Neural progenitor cell (in vitro differentiated cells): Measurements from ENCODE around the gene TRIM39. TPM values are rescaled to one million over a fixed set of nuclear protein-coding genes. Genes with fewer than 3 reads are reported as not detected.

ENCODE experiments used
- DNase-seq: peaks from one replicate; pipeline ENCODE4 v3.0.0-alpha.2; 2016; ENCODE audit warnings: low spot score
- H2AFZ ChIP-seq: fragments of 200-600 bp; sonication (generic); replicated peaks from 2 replicates; pipeline ENCODE4 v1.6.1; 2016; ENCODE audit warnings: antibody characterized with exemption
- H3F3A ChIP-seq: fragments of 200-600 bp; sonication (generic); 2 replicates; pipeline ENCODE4 v1.6.1; 2016; ENCODE audit warnings: antibody characterized with exemption, low read depth
- H3K27ac ChIP-seq: fragments of 200-600 bp; sonication (generic); 2 replicates; pipeline ENCODE4 v1.5.1; 2016; ENCODE audit warnings: mild to moderate bottlenecking
- H3K27me3 ChIP-seq: fragments of 200-600 bp; sonication (generic); 2 replicates; pipeline ENCODE4 v1.6.1; 2016; ENCODE audit warnings: mild to moderate bottlenecking, moderate library complexity
- H3K36me3 ChIP-seq: fragments of 200-600 bp; sonication (generic); 2 replicates; pipeline ENCODE4 v1.5.1; 2016
- H3K4me1 ChIP-seq: fragments of 200-600 bp; sonication (generic); 2 replicates; pipeline ENCODE4 v1.6.1; 2016; ENCODE audit warnings: mixed run types
- H3K4me2 ChIP-seq: fragments of 200-600 bp; sonication (generic); 2 replicates; pipeline ENCODE4 v1.6.1; 2016
- H3K4me3 ChIP-seq: fragments of 200-600 bp; sonication (generic); 2 replicates; pipeline ENCODE4 v1.5.1; 2016
- H3K79me2 ChIP-seq: fragments of 200-600 bp; sonication (generic); 2 replicates; pipeline ENCODE4 v1.6.1; 2016; ENCODE audit warnings: low read depth
- H3K9ac ChIP-seq: fragments of 200-600 bp; sonication (generic); 2 replicates; pipeline ENCODE4 v1.6.1; 2016
- H3K9me3 ChIP-seq: fragments of 200-600 bp; sonication (generic); 2 replicates; pipeline ENCODE4 v1.5.1; 2016; ENCODE audit warnings: low read depth
- H4K20me1 ChIP-seq: fragments of 200-600 bp; sonication (generic); 2 replicates; pipeline ENCODE4 v1.6.1; 2016; ENCODE audit warnings: low read depth
- H3K27ac Mint-ChIP-seq: 3 replicates; pipeline ENCODE4 v1.8.0; 2021; ENCODE audit warnings: mixed read lengths
- H3K27me3 Mint-ChIP-seq: 2 replicates; pipeline ENCODE4 v1.8.0; 2022; ENCODE audit warnings: low read depth, mild to moderate bottlenecking, inconsistent platforms, moderate library complexity, mixed read lengths; ENCODE audit not compliant: insufficient read depth
- H3K36me3 Mint-ChIP-seq: 3 replicates; pipeline ENCODE4 v1.8.0; 2021; ENCODE audit warnings: mixed read lengths
- H3K4me1 Mint-ChIP-seq: 3 replicates; pipeline ENCODE4 v1.8.0; 2021; ENCODE audit warnings: mixed read lengths
- H3K4me3 Mint-ChIP-seq: 3 replicates; pipeline ENCODE4 v1.8.0; 2021; ENCODE audit warnings: mild to moderate bottlenecking, moderate library complexity, mixed read lengths
- H3K9me3 Mint-ChIP-seq: 3 replicates; pipeline ENCODE4 v1.8.0; 2020; ENCODE audit warnings: mixed read lengths
- CTCF ChIP-seq: fragments of 200-600 bp; sonication (generic); IDR thresholded peaks from 2 replicates; pipeline ENCODE4 v1.5.1; 2017; ENCODE audit warnings: antibody characterized with exemption, mild to moderate bottlenecking
- EZH2 ChIP-seq: fragments of 200-600 bp; sonication (generic); IDR thresholded peaks from 2 replicates; pipeline ENCODE4 v1.6.1; 2017; ENCODE audit warnings: antibody characterized with exemption, mild to moderate bottlenecking, moderate library complexity
- EZH2phosphoT487 ChIP-seq: fragments of 200-600 bp; sonication (generic); IDR thresholded peaks from 2 replicates; pipeline ENCODE4 v1.6.1; 2017; ENCODE audit warnings: antibody characterized with exemption
- total RNA-seq: library from RNA; depleted of rRNA; stranded (reverse); fragments of >200 nt; gene quantifications from 2 replicates; pipeline ENCODE4 v1.2.3, GENCODE V29; 2015; ENCODE audit warnings: low replicate concordance

Gene TRIM39
- total RNA-seq, 1 donor from 2014 or later: 11.0 TPM

GRCh38 chr6:30341218-30341617 is 14.5 kb downstream of the TRIM39 start:
- H3K36me3 ChIP-seq: no peaks in the 10 kb centered on the region
- no peak overlapping the region for H2AFZ ChIP-seq
- H3K27me3 Mint-ChIP-seq: no peaks in the 10 kb centered on the region

GRCh38 chr6:30341728-30342127 is 15.0 kb downstream of the TRIM39 start:
- Mint-ChIP-seq H3K4me3 (no peak overlapping the region), H3K4me1 (peaks cover 10% of the 10 kb centered on the region), H3K9me3 (no peaks in the 10 kb centered on the region), H3K27ac (peak overlapping the region; percentile 74), H3K27me3 (no peaks in the 10 kb centered on the region), H3K36me3 (peaks cover 14% of the 10 kb centered on the region)
- H3K9ac ChIP-seq: no peak overlapping the region
- H3F3A ChIP-seq: no peaks in the 10 kb centered on the region
- H4K20me1 ChIP-seq: no peaks in the 10 kb centered on the region
- H3K27me3 ChIP-seq: no peaks in the 10 kb centered on the region
- H3K36me3 ChIP-seq: no peaks in the 10 kb centered on the region
- no peak overlapping the region for H3K4me2 ChIP-seq
- H3K4me3 ChIP-seq: no peak overlapping the region
- no peak for DNase-seq
- no peak overlapping the region for H3K27ac ChIP-seq
- H3K4me1 ChIP-seq: peaks cover 4% of the 10 kb centered on the region
- H3K9me3 ChIP-seq: no peaks in the 10 kb centered on the region
- peaks cover 6% of the 10 kb centered on the region for H3K79me2 ChIP-seq
- H2AFZ ChIP-seq: no peak overlapping the region
- TF ChIP-seq CTCF: no peak
- TF ChIP-seq EZH2phosphoT487: no peak
- no peak for TF ChIP-seq EZH2

More at GRCh38 chr6:30341218-30341617, 14.5 kb downstream of the TRIM39 start:
- Mint-ChIP-seq H3K4me1 (peaks cover 10% of the 10 kb centered on the region), H3K36me3 (peaks cover 14% of the 10 kb centered on the region), H3K9me3 (no peaks in the 10 kb centered on the region), H3K27ac (no peak overlapping the region), H3K4me3 (no peak overlapping the region)
- no peak for TF ChIP-seq EZH2
- TF ChIP-seq CTCF: no peak
- H3K27ac ChIP-seq: no peak overlapping the region
- peaks cover 4% of the 10 kb centered on the region for H3K4me1 ChIP-seq
- no peak for DNase-seq
- no peaks in the 10 kb centered on the region for H3F3A ChIP-seq
- no peaks in the 10 kb centered on the region for H3K9me3 ChIP-seq
- no peaks in the 10 kb centered on the region for H3K27me3 ChIP-seq
- H3K9ac ChIP-seq: no peak overlapping the region
- no peak overlapping the region for H3K4me2 ChIP-seq
- H3K4me3 ChIP-seq: no peak overlapping the region
- no peaks in the 10 kb centered on the region for H4K20me1 ChIP-seq
- peaks cover 6% of the 10 kb centered on the region for H3K79me2 ChIP-seq

- peaks cover 4% of the 10 kb centered on the region for H3K4me1 ChIP-seq
- no peaks in the 10 kb centered on the region for H3K27me3 ChIP-seq
- H3K4me1 Mint-ChIP-seq: peaks cover 10% of the 10 kb centered on the region
- H4K20me1 ChIP-seq: no peaks in the 10 kb centered on the region
- TF ChIP-seq CTCF (no peak), EZH2 (no peak), EZH2phosphoT487 (no peak)
- H3K36me3 ChIP-seq: no peaks in the 10 kb centered on the region
- H3K4me3 ChIP-seq: peak overlapping the region; percentile 99
- H3K4me2 ChIP-seq: peak overlapping the region; percentile 87
- peaks cover 6% of the 10 kb centered on the region for H3K79me2 ChIP-seq
- H3K27ac ChIP-seq: no peak overlapping the region
- no peak for DNase-seq
- no peak overlapping the region for H3K27ac Mint-ChIP-seq
- no peak overlapping the region for H3K9ac ChIP-seq
- no peaks in the 10 kb centered on the region for H3K9me3 ChIP-seq
- no peaks in the 10 kb centered on the region for H3K27me3 Mint-ChIP-seq
- peak overlapping the region; percentile 93 for H2AFZ ChIP-seq
- no peaks in the 10 kb centered on the region for H3F3A ChIP-seq
- H3K4me3 Mint-ChIP-seq: peak overlapping the region; percentile 85
- H3K36me3 Mint-ChIP-seq: peaks cover 8% of the 10 kb centered on the region
- no peaks in the 10 kb centered on the region for H3K9me3 Mint-ChIP-seq
These were observed 17.6 kb downstream of the TRIM39 start for GRCh38 chr6:30344191-30344867.
